GM12873 (cell line): ENCODE data around the gene SPATA1.

Experiments used
- CTCF ChIP-seq: IDR thresholded peaks from 2 replicates; pipeline ENCODE4 v1.5.1; 2012; ENCODE audit warnings: low read depth, mild to moderate bottlenecking, moderate library complexity, low read length, control low read depth; ENCODE audit not compliant: insufficient read depth; ENCODE audit errors: missing control alignments

The SPATA1 gene

GRCh38 chr1:84569216-84569615 lies 63.0 kb downstream of the SPATA1 start:
- no peak for TF ChIP-seq CTCF

- TF ChIP-seq CTCF: no peak
These were observed 64.4 kb downstream of the SPATA1 start for GRCh38 chr1:84570436-84571149.

- TF ChIP-seq CTCF: no peak
These were observed 65.0 kb downstream of the SPATA1 start for GRCh38 chr1:84571150-84571535.

GRCh38 chr1:84573481-84573966 lies 67.3 kb downstream of the SPATA1 start:
- no peak for TF ChIP-seq CTCF

GRCh38 chr1:84573967-84574842 lies 68.0 kb downstream of the SPATA1 start, which contains the start of gene CTBS:
TSS of gene CTBS (minus strand) at chr1:84574440. CDS start at chr1:84574415, 25 bp downstream.
- no peak for TF ChIP-seq CTCF

- no peak for TF ChIP-seq CTCF
These were observed 68.8 kb downstream of the SPATA1 start for GRCh38 chr1:84574936-84575335.

- no peak for TF ChIP-seq CTCF
These were observed 75.5 kb downstream of the SPATA1 start for GRCh38 chr1:84581648-84582047.
